Effector CD8-positive, alpha-beta T cell (primary cell): ENCODE measurements around the gene HDAC10.

Experiments used
- DNase-seq: peaks from one replicate; lab custom pipeline; 2025; lab: John Stamatoyannopoulos, UW
- total RNA-seq, 4 experiments: gene quantifications; one replicate each; lab custom pipeline; 2026; lab: John Stamatoyannopoulos, UW

The HDAC10 gene
- total RNA-seq, result 1.5 to 4.6 (median 2.8) reads per million in 4 experiments

DNA sequence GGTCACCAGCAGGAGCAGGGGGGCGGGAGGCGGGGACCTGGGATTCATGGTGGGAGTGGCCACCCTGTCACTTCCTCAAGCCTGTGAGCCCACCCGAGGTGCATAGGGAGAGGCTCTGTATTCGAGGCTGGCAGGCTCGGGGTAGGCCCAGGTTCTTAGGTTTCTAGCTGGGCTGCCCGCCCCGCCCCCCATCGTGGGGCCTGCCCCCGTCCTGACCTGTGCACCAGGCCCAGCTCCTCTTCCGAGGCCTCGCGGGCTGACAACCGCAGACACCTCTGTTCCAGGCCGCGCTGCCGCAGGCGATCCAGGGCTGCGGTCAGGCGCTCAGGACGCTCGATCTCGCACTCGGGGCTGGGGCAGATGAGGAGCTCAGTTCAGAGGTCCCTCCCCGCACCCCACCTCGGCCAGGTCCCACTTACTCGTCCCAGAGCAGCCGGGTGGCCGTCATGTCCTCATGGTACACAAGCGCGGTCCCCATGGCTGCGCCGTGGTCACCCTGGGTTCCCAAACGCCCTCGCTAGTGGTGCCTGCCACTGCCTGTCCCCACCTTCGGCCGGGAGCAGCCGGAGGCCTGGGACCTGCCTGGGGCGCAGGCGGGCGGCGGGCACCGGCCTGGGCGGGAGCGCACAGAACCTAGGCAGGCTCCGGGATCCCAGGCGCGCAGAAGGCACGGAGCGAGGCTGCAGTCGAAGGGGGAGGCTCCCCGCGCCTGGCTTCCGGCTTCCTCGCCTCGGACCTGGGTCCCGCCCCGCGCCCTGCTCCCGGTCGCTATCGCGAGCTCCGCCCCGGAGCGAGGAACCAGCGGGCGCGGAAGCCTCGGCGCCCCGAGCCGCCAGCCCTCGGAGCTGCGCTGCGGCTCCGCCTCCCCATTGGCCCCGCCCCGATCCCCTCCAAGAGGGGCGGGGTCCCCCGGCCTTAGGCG lies at the start of gene HDAC10:
Gene HDAC10, minus strand, starts transcription at position 711 of the 922 bp plus-strand sequence. Its CDS starts 233 bp downstream, at position 478.
- DNase-seq, result peak; percentile 61

DNA sequence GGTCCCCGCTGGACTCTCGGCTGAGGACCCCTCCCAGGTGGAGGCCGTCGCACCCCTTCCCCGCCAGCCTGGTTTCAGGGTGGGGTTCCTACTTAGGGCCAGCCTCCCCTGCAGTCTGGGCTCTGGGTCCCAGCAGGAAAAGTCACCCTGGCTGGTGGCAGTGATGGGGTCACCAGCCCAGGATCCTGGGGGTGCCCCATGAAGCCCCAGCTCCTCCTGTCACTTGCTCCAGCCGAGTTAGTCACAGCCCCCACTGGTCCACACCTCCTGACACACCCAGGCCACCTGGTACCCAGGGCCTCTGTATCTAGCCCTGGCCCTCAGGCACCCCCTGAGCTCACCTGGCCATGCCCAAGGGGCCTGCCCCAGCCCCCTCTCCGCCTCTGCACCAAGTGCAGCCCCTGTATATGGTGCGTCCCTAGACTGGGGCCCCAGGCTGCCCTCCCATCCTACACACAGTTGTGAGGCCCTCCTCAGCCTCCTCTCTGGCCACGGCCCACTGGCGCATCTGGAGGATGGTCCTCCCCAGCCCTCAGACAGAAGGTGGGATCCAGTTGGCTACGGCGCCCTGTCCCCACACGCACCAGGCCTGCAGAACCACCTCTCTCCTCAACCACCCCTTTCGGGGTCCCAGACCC lies 49.7 kb upstream of the HDAC10 start:
- DNase-seq, result no peak

- no peak for DNase-seq
Observed at GRCh38 chr22:50299785-50300619, 48.9 kb upstream of the HDAC10 start.

DNA sequence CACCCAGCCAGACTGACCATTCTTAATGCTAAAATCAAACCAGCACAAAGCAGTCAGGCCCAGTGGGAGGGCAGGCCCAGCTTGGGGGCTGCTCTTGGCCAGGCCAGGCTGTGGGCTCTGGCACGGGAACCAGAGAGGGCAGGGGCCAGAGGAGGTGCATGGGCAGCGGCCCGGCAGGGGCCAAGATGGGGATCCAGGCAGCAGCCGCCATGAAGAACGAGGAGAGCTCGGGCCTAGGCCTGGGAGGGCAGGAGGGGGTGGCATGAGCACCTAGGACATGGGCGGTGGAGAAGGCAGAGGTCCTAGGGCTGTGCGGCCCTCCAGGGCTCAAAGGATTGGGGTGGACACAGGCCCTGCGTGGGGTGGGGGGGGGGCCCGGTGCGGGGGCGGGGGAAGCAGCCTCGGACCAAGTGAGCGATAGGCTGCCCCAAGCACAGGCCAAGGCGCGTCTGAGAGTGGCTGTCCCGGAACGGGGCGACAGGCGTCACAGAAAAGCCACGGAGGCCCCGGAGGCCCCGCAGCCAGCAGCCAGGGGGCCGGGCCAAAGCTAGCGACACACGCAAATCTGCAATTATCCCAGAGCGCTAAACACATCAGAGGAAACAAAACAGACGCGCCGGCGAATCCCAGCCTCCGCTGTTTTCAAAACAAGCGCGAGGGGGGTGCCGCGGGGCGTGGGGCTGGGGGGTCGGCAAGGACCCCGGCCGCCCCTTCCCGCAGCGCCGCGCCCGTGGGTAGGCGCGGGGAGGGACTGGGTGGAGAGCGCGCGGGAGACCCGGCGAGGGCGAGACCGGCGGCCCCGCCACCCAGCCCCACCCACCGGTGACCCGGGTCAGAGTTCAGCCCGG lies 48.1 kb upstream of the HDAC10 start:
- DNase-seq, result no peak

DNA sequence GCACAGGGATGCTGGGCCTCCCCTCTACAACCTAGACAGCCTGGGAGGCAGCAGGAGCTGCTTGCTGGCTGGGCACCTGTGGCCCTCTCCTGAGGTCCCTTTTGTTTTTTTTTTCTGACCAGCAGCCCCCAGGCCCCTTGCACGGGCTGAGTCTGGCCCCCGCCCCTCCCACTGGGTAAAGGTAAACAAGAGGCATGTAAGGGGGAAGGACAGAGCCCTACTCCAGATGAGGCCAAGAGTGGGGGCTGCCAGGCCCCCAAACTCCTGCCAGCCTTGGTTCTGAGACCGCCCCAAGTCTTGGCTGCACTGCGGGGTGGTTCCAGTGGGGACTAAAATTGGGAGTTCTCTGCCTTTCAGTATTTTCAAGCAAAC lies 47.2 kb upstream of the HDAC10 start:
- DNase-seq, result no peak

DNA sequence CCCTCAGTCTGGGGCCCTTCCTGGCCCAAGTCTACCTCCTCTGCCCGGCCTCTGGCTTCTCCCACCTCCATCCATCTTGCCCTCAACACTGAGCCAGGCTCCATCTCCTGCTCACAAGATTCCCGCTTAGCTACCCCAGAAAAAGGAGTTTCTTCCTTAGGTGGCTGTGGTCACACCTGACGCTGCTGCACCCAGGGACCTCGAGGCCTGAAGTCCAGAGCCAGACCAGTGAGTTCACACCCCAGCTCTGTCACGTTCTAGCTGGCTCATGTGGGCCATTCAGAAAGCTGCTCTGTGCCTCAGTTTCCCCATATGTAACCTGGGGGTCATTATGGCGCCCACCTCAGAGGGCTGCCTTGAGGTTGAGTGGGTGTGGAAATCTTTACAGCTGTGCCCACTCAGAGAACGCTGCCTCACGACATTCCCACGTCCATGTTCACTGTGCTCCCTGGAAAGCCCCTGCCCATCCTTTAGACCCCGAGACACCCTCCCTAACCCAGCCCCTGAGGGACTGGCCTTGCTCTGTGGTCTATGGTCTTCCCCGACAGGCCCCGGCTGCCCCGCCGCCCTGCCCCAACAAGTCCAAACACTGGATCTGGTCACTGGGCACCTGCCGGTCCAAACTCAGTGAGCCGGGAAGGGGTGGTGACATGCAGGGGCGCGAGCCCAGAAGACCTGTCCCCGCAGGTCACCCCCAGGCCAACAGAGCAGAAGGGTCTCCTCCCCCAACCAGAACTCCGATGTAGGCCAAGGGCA lies 46.6 kb upstream of the HDAC10 start:
- no peak for DNase-seq

GRCh38 chr22:50296658-50297490 lies 45.8 kb upstream of the HDAC10 start:
- DNase-seq, result no peak

- no peak for DNase-seq
Observed at GRCh38 chr22:50294319-50294656, 43.2 kb upstream of the HDAC10 start.

- no peak for DNase-seq
Observed at GRCh38 chr22:50293441-50294318, 42.6 kb upstream of the HDAC10 start.

DNA sequence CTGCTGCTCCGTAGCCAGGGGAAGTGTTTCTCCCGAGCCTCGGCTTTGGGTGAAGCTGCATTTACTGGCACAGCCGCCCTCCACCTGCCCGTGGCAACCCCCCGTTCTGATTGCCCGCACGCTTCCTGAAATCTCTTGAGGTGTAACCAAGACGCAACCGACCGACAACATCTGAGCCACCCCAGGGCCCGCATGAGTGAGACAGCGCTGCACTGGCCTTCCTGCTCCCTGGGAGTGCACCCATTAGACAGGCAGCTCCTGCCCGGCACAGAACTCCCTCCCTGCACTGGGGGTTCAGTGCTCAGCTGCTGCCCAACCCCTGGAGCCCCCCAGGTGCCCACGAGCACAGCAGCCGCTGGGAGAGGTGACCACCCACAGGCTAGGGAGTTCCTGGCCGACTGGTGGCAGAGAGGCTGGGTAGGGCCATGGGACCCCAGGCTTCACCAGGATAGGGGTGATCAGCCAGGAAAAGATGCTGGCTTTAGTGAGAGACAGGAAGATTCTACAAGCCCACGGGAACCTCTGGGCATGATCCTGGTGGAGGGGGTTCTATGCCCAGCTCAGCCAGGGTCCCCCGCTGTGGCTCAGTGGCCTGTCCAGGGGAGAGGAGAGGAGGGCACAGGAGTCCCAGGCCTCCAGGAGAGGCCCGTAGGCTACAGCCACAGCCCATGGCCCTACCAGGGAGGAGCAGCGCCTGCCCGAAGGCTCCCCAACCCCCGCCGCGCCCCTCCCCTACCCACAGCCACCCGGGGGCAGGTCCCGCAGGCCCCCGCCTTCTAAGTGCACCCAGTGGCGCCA lies 41.8 kb upstream of the HDAC10 start:
- DNase-seq, result no peak

- no peak for DNase-seq
Observed at GRCh38 chr22:50289942-50290630, 39.0 kb upstream of the HDAC10 start.

DNA sequence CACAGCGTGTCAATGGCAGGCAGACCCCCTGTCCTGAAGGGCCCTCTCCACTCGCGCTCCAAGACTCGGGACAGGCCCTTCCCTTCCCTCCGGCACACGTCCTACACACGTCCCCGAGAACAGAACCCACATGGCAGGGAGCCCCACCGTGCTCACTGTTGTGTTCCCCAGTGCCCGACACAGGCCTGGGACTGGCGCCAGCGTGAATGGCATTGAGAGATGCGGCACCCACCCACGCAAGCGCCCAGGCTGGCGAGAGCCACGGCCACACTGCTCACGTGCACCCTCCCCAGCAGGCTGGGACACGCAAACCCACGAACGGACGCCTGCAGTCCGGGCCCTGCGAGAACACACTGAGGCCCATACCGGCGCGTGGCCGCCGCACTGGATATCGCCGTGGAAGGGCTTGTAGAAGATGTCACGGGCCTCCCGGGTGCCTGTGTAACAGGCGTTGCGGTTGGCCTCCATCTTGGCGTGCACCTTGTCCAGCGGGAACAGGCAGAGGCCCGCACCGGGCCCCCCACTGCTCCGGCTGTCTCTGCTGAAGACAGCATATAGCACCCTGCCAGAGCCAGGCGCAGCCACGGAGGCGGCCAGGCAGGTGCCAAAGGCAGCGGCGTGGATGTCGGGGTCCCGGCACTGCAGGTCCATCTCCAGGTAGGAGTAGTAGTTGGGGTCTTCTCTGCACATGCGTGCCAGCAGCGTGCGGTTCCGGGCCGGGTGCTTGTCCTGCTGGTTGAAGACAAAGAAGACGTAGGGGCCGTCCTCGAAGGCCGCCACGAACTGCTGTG lies 38.3 kb upstream of the HDAC10 start:
- no peak for DNase-seq

GRCh38 chr22:50287731-50288130 lies 36.7 kb upstream of the HDAC10 start:
- no peak for DNase-seq

GRCh38 chr22:50286701-50287318 lies 35.7 kb upstream of the HDAC10 start:
- no peak for DNase-seq

GRCh38 chr22:50286275-50286674 lies 35.2 kb upstream of the HDAC10 start:
- no peak for DNase-seq
